Panc1 (cell line): ENCODE results near the gene RASSF5. TPM values are rescaled to one million over a fixed set of nuclear protein-coding genes. Genes with fewer than 3 reads are reported as not detected.

Source experiments
- ATAC-seq: fragments of 200-7000 bp; cut with Tn5 transposase; 2 replicates; pipeline ENCODE4 v1.9.1; 2020; ENCODE audit warnings: mild to moderate bottlenecking, moderate library complexity
- BruUV-seq: library from RNA; stranded (reverse); fragments of 400-500 nt; replicated peaks from 2 replicates; lab custom pipeline; 2021; lab: Mats Ljungman, UMichigan
- CTCF ChIA-PET: fragments of 300-600 bp; sonication (Branson Sonifier 250); formaldehyde crosslinking; loops from one replicate; lab custom pipeline; 2022; ENCODE audit warnings: antibody characterized with exemption; lab: Charles Lee
- POLR2A ChIA-PET: fragments of 300-600 bp; sonication (Branson Sonifier 250); formaldehyde crosslinking; loops from one replicate; lab custom pipeline; 2022; ENCODE audit warnings: antibody characterized with exemption; lab: Charles Lee
- DNase-seq: peaks from one replicate; pipeline ENCODE4 v3.0.0-alpha.2; 2010; ENCODE audit warnings: low read depth, low spot score
- H3K27ac ChIP-seq: 2 replicates; pipeline ENCODE4 v1.5.1; 2011; ENCODE audit warnings: mild to moderate bottlenecking, low read length, inconsistent platforms
- H3K27me3 ChIP-seq: fragments of 200-500 bp; sonication (Bioruptor generic); 2 replicates; pipeline ENCODE4 v1.6.0; 2014; ENCODE audit warnings: low read length, inconsistent platforms; ENCODE audit not compliant: control insufficient read depth, insufficient read depth
- H3K36me3 ChIP-seq: fragments of 200-500 bp; sonication (Bioruptor generic); 2 replicates; pipeline ENCODE4 v1.5.1; 2014; ENCODE audit warnings: inconsistent platforms, mild to moderate bottlenecking, low read length, moderate library complexity; ENCODE audit not compliant: control insufficient read depth, insufficient read depth
- H3K4me1 ChIP-seq: 2 replicates; pipeline ENCODE4 v1.5.1; 2011; ENCODE audit warnings: inconsistent platforms, mild to moderate bottlenecking, low read length, moderate library complexity; ENCODE audit not compliant: control insufficient read depth, insufficient read depth
- H3K4me3 ChIP-seq, 2 experiments: 2 replicates each; pipeline ENCODE4 v1.5.1; 2011 to 2012; ENCODE audit warnings: low read depth in 2 of 2, low read length in 2 of 2, mild to moderate bottlenecking in 2 of 2, inconsistent platforms in 1 of 2, moderate library complexity in 1 of 2
- H3K9me3 ChIP-seq: fragments of 200-500 bp; sonication (Bioruptor generic); 2 replicates; pipeline ENCODE4 v1.5.1; 2014; ENCODE audit warnings: low read depth, mild to moderate bottlenecking, inconsistent platforms, low read length, moderate library complexity; ENCODE audit not compliant: control insufficient read depth, insufficient read depth
- CTCF ChIP-seq: fragments of 450-650 bp; IDR thresholded peaks from 2 replicates; pipeline ENCODE4 v1.5.1; 2017; ENCODE audit warnings: mild to moderate bottlenecking
- POLR2AphosphoS5 ChIP-seq: IDR thresholded peaks from 2 replicates; pipeline ENCODE4 v1.6.1; 2012; ENCODE audit warnings: mild to moderate bottlenecking, low read depth, low read length, moderate library complexity
- SIN3A ChIP-seq: IDR thresholded peaks from 2 replicates; pipeline ENCODE4 v1.6.1; 2012; ENCODE audit warnings: low read depth, mild to moderate bottlenecking, low read length, moderate library complexity, borderline replicate concordance; ENCODE audit not compliant: insufficient read depth
- TCF7L2 ChIP-seq: IDR thresholded peaks from 2 replicates; pipeline ENCODE4 v1.6.1; 2011; ENCODE audit warnings: mild to moderate bottlenecking, low read depth, low read length, inconsistent platforms
- in situ Hi-C: cut with HindIII; loops from 2 replicates; pipeline ENCODE4 v1.10.0; 2016; ENCODE audit warnings: low sequenced_read_pairs, low pct_unique_long_range_greater_than_20kb
- intact Hi-C: fragments of 100-400 bp; cut with micrococcal nuclease; formaldehyde crosslinking; loops from one replicate; pipeline ENCODE4 v1.10.0; 2022; ENCODE audit not compliant: unreplicated experiment
- total RNA-seq: library from RNA; stranded (reverse); gene quantifications from one replicate; pipeline ENCODE4 v1.2.1, GENCODE V29; 2021; ENCODE audit not compliant: unreplicated experiment
- TF ChIP-seq, protein P1 (sequence below), 2 experiments: IDR thresholded peaks; 2 replicates each; pipeline ENCODE4 v1.6.1; 2011 to 2012; ENCODE audit warnings: low read depth in 2 of 2, control low read depth in 1 of 2, low read length in 1 of 2, mild to moderate bottlenecking in 1 of 2, moderate library complexity in 1 of 2; ENCODE audit not compliant: insufficient read depth in 1 of 2

Gene RASSF5
- total RNA-seq, 1 experiment from 2014 or later = 1.6 TPM

- Histone ChIP-seq H3K36me3 (no peaks in the 10 kb centered on the region), H3K27ac (no peak overlapping the region), H3K9me3 (no peaks in the 10 kb centered on the region), H3K4me3 (no peak overlapping the region), H3K27me3 (no peaks in the 10 kb centered on the region), H3K4me1 (no peaks in the 10 kb centered on the region)
- in situ Hi-C loops = no loop called here
- POLR2A ChIA-PET = interaction anchor here (0.6 kb wide), 1 partner anchor 9 kb away, joined by 11 read pairs; no protein-coding TSS in a partner anchor
- BruUV-seq = no TSS peak
- ATAC-seq = no peak
- DNase-seq = no peak
- TF ChIP-seq SIN3A (no peak), POLR2AphosphoS5 (no peak), CTCF (no peak), TCF7L2 (no peak)
- TF ChIP-seq, protein P1, sequence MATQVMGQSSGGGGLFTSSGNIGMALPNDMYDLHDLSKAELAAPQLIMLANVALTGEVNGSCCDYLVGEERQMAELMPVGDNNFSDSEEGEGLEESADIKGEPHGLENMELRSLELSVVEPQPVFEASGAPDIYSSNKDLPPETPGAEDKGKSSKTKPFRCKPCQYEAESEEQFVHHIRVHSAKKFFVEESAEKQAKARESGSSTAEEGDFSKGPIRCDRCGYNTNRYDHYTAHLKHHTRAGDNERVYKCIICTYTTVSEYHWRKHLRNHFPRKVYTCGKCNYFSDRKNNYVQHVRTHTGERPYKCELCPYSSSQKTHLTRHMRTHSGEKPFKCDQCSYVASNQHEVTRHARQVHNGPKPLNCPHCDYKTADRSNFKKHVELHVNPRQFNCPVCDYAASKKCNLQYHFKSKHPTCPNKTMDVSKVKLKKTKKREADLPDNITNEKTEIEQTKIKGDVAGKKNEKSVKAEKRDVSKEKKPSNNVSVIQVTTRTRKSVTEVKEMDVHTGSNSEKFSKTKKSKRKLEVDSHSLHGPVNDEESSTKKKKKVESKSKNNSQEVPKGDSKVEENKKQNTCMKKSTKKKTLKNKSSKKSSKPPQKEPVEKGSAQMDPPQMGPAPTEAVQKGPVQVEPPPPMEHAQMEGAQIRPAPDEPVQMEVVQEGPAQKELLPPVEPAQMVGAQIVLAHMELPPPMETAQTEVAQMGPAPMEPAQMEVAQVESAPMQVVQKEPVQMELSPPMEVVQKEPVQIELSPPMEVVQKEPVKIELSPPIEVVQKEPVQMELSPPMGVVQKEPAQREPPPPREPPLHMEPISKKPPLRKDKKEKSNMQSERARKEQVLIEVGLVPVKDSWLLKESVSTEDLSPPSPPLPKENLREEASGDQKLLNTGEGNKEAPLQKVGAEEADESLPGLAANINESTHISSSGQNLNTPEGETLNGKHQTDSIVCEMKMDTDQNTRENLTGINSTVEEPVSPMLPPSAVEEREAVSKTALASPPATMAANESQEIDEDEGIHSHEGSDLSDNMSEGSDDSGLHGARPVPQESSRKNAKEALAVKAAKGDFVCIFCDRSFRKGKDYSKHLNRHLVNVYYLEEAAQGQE (IDR thresholded peaks at IDR 0.05; ENCODE audit: insufficient read depth in 1 of 2, low read depth in 2 of 2, low read length in 1 of 2) = no peak
- intact Hi-C loops = no loop called here
- CTCF ChIA-PET = no interaction called here
Observed at GRCh38 chr1:206570529-206570928, 63.2 kb downstream of the RASSF5 start.

GRCh38 chr1:206572835-206573234, 65.5 kb downstream of the RASSF5 start:
- TF ChIP-seq POLR2AphosphoS5 = no peak
- no peak for TF ChIP-seq SIN3A
- TF ChIP-seq, protein P1 (IDR thresholded peaks at IDR 0.05; ENCODE audit: insufficient read depth in 1 of 2, low read depth in 2 of 2, low read length in 1 of 2) = no peak
- TF ChIP-seq CTCF = no peak
- no peak for TF ChIP-seq TCF7L2
- H3K27ac ChIP-seq = no peak overlapping the region
- no peak overlapping the region for H3K4me3 ChIP-seq
- CTCF ChIA-PET = no interaction called here
- in situ Hi-C loops (no loop called here), intact Hi-C loops (no loop called here)
- POLR2A ChIA-PET = no interaction called here
- no peaks in the 10 kb centered on the region for H3K4me1 ChIP-seq
- H3K27me3 ChIP-seq = no peaks in the 10 kb centered on the region; the same call in 1 of the 2 replicates
- H3K36me3 ChIP-seq = no peaks in the 10 kb centered on the region
- ATAC-seq (no peak), DNase-seq (no peak)
- BruUV-seq = no TSS peak
- no peaks in the 10 kb centered on the region for H3K9me3 ChIP-seq
